Measurements from ENCODE around the gene CRKL.
A peak's percentile ranks its signal among the peaks of the same experiment; 100 is the strongest.

The CRKL gene, protein sequence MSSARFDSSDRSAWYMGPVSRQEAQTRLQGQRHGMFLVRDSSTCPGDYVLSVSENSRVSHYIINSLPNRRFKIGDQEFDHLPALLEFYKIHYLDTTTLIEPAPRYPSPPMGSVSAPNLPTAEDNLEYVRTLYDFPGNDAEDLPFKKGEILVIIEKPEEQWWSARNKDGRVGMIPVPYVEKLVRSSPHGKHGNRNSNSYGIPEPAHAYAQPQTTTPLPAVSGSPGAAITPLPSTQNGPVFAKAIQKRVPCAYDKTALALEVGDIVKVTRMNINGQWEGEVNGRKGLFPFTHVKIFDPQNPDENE

DNA sequence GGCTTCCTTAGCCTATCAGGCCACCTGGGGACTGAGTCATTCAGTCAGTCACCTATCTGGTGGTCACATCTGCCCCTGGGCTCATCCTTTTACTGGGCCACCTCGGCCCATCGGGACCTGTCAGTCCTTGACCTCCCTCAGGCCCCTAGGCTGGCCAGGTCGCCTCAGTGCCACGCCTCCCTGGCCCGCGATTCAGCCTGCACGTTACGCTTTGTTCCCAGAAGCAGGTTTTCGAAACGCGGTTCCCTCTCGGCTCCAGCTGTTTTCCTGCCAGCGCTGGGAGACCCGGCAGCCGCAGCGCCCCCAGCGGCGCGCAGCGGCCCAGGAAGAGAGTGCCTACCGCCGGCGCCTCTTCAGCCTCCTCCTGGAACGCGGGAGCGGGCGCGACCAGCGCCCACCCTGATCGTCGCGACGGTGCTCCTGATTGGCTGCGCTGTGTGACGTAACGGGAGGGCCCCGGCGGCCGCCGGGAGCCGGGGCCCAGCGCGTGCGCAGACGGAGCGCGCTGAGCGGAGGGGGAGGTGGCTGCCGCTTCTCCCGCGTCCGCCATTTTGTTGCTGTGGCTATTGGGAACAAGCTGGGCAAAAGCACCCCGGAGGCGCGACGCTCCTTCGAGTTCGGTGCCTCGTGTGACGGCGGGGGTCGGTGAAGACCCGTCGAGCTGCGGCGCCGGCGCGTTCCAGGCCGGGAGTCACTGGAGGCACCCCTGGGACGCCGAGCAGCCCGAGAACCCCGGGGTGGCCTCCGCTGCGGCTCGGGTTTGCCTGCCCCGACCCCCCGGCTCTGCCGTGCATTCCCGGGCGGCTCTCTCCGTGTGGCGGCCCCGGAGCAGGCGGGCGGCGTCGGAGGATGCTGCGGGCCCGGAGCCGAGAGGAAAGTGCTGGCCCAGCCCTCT is at the start of gene CRKL:
Gene CRKL, plus strand, starts transcription at position 492 of the 895 bp plus-strand sequence. CDS start 528 bp downstream, outside the sequence.
- H3K4me3 ChIP-seq (ENCODE audit: low read depth, low read length) = peak within 1 kb of the TSS; percentile 95
- POLR2A ChIA-PET = interaction anchor here (1.2 kb wide), 1 partner anchor 65 kb away, joined by 3 read pairs; the partner anchor contains the start of gene LZTR1
- CTCF ChIA-PET = interaction anchor here (0.6 to 1.9 kb wide), 28 partner anchors 9 to 111 kb away, joined by 3 to 30 read pairs (median 4); partner anchors contain the start of gene LZTR1
- DNase-seq (ENCODE audit: low read depth, low spot score) = peak; percentile 60
- peak; percentile 99 for TF ChIP-seq CTCF (IDR thresholded peaks at IDR 0.05; ENCODE audit: insufficient read depth, low read length, missing control alignments)

DNA sequence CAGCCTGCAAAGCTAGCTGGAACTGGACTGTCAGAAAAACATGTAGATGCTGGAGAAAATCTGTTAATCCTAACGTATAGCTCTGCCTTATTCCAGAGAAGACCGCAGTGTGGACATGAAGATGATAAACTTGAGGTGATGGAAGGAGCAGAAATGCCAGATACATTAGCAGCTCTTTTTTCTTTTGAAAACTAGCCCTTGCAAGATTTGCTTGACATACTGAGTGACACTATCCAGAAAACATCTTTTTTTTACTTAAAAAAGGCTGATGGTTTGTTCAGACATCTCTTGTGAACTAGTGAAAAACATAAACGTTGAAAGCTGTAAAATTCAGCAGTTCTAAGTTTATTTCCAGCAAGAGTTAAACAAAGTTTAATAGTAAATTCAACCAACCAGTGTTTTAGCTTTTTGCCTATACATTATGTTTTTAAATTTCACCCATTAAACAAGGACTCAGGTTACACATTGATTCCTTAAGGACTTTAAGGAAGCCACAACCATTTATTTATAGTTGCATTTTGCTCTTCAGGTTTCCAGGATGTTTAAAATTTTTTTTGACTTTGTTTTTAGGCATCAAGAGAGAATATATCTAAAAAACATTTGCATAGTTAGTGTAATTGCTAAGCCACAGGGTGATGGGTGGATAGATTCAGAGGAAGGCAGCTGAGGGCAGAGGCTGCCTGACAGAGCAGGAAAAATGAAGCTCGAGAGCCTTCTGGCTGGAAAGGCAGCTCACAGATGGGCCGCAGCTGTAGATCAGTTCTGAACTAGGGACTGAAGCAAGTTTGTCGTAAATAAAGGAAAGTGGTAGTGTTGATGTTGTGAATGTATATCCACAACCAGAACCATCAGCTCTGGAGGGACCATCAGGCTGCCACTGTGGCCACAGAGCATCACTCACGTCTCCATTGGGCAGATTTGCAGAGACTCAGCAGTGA is 48.9 kb upstream of the CRKL start:
- no peak for DNase-seq (ENCODE audit: low read depth, low spot score)
- CTCF ChIA-PET = interaction anchor here (0.9 to 4.0 kb wide), 4 partner anchors 10 to 64 kb away, joined by 3 to 23 read pairs (median 4); no protein-coding TSS in a partner anchor
- POLR2A ChIA-PET = no interaction called here

GRCh38 chr22:20869234-20869633 is 48.0 kb upstream of the CRKL start:
- TF ChIP-seq CTCF (IDR thresholded peaks at IDR 0.05; ENCODE audit: insufficient read depth, low read length, missing control alignments) = no peak
- no peak overlapping the region for H3K4me3 ChIP-seq (ENCODE audit: low read depth, low read length)
- no peak for DNase-seq (ENCODE audit: low read depth, low spot score)
- POLR2A ChIA-PET = no interaction called here
- CTCF ChIA-PET = interaction anchor here (1.8 to 4.0 kb wide), 2 partner anchors 16 to 65 kb away, joined by 6 to 23 read pairs; no protein-coding TSS in a partner anchor

More for the DNA sequence above, 48.9 kb upstream of the CRKL start:
- no peak for TF ChIP-seq CTCF (IDR thresholded peaks at IDR 0.05; ENCODE audit: insufficient read depth, low read length, missing control alignments)
- H3K4me3 ChIP-seq (ENCODE audit: low read depth, low read length) = no peak overlapping the region

DNA sequence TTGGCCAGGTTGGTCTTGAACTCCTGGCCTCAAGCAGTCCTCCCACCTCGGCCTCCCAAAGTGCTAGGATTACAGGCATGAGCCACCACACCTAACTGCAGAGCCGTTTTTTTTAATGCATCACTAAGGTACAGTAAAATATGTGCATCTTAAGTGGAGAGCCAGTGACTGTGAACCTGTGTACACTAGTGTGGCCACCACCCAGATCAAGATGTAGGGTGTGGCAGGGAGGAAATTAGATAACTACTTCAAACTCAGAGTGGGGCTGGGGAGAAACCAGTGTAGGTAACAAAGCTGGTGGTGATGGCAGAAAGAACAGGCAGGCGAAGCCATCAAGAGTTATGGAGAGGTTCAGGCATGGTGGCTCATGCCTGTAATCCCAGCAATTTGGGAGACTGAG is 44.0 kb upstream of the CRKL start:
- ChIA-PET POLR2A (no interaction called here), CTCF (interaction anchor here (0.6 to 3.7 kb wide), 3 partner anchors 13 to 16 kb away, joined by 3 to 23 read pairs (median 3); no protein-coding TSS in a partner anchor)
- no peak for TF ChIP-seq CTCF (IDR thresholded peaks at IDR 0.05; ENCODE audit: insufficient read depth, low read length, missing control alignments)
- no peak overlapping the region for H3K4me3 ChIP-seq (ENCODE audit: low read depth, low read length)
- DNase-seq (ENCODE audit: low read depth, low spot score) = no peak

DNA sequence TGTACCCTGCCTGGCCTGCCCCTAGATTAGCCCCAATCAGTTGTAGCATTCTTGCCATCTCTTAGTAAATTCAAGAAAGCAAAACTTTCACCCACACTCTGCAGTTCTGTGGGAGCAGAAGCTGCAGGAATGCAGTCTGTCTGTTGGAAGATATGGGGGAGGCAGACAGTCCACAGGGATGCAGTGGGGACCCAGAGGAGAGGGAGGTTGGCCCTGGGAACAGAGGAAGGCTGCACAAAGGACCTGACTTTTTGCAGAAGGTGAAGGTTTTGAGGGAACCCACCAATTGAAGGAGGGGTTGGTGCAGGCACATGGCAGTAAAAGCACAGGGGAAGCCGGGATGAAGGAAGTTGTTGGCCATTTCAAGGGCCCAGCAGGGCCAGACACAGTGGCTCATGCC is 41.9 kb upstream of the CRKL start:
- POLR2A ChIA-PET = no interaction called here
- DNase-seq (ENCODE audit: low read depth, low spot score) = no peak
- H3K4me3 ChIP-seq (ENCODE audit: low read depth, low read length) = no peak overlapping the region
- TF ChIP-seq CTCF (IDR thresholded peaks at IDR 0.05; ENCODE audit: insufficient read depth, low read length, missing control alignments) = no peak
- CTCF ChIA-PET = interaction anchor here (0.9 to 3.7 kb wide), 4 partner anchors 7 to 42 kb away, joined by 3 to 23 read pairs (median 4); partner anchors contain the start of genes CRKL and SNAP29
